VCaP (cell line): Measurements from ENCODE around the gene APOH.

Source experiments
- H3K27ac ChIP-seq: fragments of 450-650 bp; 2 replicates; pipeline ENCODE4 v1.5.1; 2017
- TF ChIP-seq, protein P1 (sequence below): fragments of 450-650 bp; conservative IDR thresholded peaks from 2 replicates; pipeline ENCODE4 v1.5.1; 2017; ENCODE audit warnings: mild to moderate bottlenecking, moderate library complexity

The APOH gene

DNA sequence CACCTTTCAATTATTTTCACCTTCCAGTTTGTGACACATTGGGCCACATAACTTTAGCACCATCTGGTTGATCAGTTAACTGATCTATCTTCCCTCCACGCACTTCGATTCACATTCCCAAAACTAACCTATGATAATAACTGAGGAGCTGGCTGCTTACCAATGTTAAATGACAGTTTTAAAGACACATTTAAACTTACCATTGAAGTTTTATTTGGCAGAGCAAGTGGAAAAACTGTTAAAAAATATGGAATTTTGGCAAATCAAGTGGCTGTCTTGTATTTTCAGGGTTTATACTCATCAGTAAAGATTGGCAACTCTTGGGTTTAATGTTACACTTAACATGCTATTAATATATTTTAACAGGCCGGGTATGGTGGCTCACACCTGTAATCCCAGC is 5.4 kb upstream of the APOH start:
- TF ChIP-seq, protein P1, sequence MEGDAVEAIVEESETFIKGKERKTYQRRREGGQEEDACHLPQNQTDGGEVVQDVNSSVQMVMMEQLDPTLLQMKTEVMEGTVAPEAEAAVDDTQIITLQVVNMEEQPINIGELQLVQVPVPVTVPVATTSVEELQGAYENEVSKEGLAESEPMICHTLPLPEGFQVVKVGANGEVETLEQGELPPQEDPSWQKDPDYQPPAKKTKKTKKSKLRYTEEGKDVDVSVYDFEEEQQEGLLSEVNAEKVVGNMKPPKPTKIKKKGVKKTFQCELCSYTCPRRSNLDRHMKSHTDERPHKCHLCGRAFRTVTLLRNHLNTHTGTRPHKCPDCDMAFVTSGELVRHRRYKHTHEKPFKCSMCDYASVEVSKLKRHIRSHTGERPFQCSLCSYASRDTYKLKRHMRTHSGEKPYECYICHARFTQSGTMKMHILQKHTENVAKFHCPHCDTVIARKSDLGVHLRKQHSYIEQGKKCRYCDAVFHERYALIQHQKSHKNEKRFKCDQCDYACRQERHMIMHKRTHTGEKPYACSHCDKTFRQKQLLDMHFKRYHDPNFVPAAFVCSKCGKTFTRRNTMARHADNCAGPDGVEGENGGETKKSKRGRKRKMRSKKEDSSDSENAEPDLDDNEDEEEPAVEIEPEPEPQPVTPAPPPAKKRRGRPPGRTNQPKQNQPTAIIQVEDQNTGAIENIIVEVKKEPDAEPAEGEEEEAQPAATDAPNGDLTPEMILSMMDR, result no peak
- no peak overlapping the region for H3K27ac ChIP-seq

DNA sequence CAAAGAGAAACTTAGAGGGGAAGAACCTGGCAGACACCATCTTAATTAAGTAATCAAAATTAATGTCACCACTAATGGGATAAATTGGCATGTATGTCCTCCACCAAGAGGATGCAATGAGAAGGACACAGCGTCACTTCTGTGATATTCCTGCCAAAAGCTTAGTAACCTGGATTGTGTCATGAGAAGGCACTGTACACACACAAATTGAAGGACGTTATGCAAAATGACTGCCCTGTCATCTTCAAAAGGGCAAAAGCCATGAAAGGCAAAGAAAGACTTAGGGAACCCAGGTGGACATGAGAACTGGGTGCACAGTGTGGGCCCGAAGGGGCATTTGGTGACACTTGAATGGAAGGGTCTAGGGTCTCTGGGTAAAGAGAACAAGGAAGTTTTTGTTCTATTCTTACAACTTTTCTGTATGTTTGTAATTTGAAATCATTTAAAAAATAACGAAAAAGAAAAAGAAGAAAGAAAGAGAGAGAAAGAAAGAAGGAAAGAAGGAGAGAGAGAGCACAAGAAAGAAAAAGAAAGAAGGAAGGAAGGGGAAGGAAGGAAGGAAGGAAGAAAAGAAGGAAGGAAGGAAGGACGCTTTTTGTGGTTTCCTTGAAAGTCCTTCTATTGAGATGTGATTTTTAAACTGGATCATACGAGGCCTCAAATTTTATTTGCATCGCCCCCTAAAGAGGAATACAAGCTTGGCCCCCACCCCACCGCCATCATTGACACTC is 4.0 kb upstream of the APOH start:
- no peak overlapping the region for H3K27ac ChIP-seq
- TF ChIP-seq, protein P1, result no peak

DNA sequence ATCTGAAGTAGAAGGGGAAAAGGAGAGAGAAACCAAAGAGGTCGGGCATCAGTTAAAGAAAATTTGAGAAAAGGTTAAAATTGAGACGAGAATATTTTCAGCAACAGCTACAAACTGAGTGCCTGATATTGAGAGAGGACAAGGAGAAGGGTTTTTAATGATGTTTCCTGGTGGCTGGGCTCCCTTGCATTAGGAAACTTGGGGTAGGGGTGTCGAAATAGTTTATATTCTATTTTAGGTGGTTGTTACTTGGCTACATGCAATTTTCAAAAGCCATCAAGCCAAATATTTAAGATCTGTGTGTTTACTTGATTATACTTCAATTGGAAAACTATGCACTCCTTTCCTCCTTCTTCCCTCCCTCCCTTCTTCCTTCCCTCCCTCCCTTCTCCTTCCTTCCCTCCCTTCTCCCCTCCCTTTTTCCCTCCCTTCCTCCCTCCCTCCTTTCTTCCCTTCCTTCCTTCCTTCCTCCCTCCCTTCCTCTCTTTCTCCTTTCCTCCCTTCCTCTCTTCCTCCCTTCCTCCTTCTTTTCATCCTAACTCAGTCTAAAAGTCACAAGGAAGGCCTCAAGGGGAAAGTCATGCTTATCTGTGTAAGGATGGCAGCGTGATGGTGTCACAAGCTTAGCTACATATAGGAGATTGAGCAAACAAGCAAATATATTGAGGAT is 1.8 kb upstream of the APOH start:
- TF ChIP-seq, protein P1, result no peak
- no peak overlapping the region for H3K27ac ChIP-seq

DNA sequence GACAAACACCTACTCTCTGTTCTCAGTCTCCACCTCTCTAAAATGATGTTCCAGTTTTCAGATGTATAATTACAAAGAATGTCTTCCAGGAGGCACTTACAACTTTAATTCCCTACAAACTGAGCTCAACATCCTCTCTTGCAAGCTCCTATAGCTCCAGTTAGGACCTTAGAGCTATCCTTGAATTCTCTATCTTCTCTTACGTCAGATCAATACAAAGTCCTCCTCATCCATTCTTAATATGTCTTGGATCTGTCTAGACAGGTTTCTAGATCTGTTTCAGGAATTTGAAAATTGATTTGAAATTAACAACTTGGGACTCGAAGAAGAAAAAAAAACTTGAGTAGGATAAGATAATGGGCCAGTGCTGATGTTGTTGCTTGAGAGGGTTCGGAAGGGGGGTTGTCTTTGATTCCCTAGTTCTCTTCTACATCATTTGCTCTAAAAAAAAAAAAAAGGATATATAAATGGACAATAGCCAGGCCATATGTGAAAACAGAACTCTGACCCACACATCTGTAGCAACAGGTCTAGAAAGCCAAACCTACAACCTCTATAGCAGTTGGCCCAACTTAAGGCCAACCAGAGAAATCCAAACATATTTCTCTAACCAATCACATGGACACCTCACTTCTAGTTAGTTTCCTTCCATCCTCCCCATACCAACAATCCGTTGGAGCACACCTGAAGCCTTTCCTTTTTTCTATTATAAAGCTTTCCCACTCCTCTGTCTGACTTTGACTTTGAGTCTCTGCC is 746 bp upstream of the APOH start:
- TF ChIP-seq, protein P1, result no peak
- no peak overlapping the region for H3K27ac ChIP-seq

DNA sequence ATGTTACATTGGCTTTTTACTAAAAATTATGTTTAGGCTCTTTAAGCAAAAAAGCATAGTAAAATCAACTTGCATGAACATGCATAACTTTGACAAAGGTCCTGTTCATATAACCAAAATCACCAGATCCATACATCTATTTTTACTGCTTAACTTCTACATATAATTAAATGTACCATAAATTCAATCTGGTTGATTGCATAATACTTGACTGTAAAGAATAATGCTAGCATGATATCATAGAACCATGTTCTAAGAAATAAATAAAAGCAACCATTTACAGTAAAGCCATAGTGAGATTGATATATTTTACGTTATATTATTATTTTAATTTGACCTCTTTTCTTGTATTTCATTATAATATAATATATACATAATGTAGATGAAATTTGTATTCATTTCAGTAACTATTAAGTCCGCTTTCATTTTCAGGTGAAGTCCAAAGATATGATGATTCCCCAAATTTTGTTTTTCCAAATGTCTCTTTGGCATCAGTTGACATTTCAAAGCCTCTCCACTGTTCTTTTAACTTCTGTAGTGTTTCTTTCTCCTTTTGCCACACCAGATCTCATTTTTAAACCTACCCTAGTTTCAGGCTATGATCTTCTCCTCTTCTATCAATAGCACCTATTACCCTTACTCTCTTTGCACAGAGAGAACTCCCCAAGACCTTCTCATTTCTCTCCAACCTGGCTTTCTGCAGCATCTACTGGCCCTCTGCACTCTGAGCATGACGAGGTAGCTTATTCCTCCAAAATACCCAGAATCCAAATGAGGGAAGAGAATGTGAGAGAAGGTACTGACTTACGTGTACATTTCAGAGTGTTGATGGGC is 1.8 kb downstream of the APOH start:
- no peak overlapping the region for H3K27ac ChIP-seq
- TF ChIP-seq, protein P1, result no peak

DNA sequence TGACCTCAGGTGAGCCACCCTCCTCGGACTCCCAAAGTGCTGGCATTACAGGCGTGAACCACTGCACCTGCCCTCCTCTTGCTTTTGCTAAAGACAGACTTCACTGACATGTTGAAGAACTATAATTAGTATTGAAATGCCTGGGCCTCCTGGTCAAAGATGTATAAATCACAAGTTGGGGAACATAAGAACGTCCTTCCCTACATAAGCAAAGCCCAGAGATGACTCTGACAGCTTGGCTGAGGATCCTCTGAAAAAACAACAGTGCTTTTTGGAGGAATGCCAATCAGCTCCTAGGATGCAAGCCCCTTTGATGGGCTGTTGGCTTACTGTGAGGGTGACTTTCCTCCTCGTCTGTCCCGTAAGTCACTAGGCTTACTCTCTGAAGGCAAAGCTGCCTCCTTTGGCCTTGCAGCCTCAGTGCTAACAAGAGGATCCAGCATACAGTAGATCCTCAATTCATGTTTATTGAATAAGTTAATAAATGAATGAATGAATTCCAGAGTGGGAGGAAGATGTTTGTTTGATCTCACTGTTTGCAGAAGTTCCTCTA is 6.3 kb downstream of the APOH start:
- TF ChIP-seq, protein P1, result no peak
- H3K27ac ChIP-seq, result no peak overlapping the region
